Neuronal stem cell (in vitro differentiated cells): ENCODE measurements around the gene DMRTB1.
A peak's percentile ranks its signal among the peaks of the same experiment; 100 is the strongest.

ENCODE experiments used
- DNase-seq: peaks from one replicate; pipeline ENCODE4 v3.0.0-alpha.2; 2013; ENCODE audit warnings: low spot score
- H2AFZ ChIP-seq: one replicate; pipeline ENCODE4 v1.6.1; 2013; ENCODE audit warnings: mild to moderate bottlenecking, low read length, inconsistent platforms
- H2AK5ac ChIP-seq: 2 replicates; pipeline ENCODE4 v1.6.1; 2013; ENCODE audit warnings: low read depth, mild to moderate bottlenecking, inconsistent platforms, low read length, moderate library complexity, mixed read lengths
- H2BK120ac ChIP-seq: 2 replicates; pipeline ENCODE4 v1.6.1; 2013; ENCODE audit warnings: low read depth, mild to moderate bottlenecking, inconsistent platforms, low read length, moderate library complexity, mixed read lengths
- H2BK12ac ChIP-seq: one replicate; pipeline ENCODE4 v1.6.1; 2013; ENCODE audit warnings: low read length, inconsistent platforms
- H2BK15ac ChIP-seq: 2 replicates; pipeline ENCODE4 v1.6.1; 2013; ENCODE audit warnings: mild to moderate bottlenecking, low read length, inconsistent platforms, mixed read lengths
- H2BK5ac ChIP-seq: one replicate; pipeline ENCODE4 v1.6.1; 2013; ENCODE audit warnings: inconsistent platforms, mild to moderate bottlenecking, low read length, moderate library complexity
- H3K14ac ChIP-seq: one replicate; pipeline ENCODE4 v1.6.1; 2013; ENCODE audit warnings: low read length, inconsistent platforms
- H3K18ac ChIP-seq: 2 replicates; pipeline ENCODE4 v1.6.1; 2013; ENCODE audit warnings: low read length, inconsistent platforms
- H3K23ac ChIP-seq: 2 replicates; pipeline ENCODE4 v1.6.1; 2013; ENCODE audit warnings: low read depth, mild to moderate bottlenecking, mixed read lengths, low read length, inconsistent platforms; ENCODE audit not compliant: poor library complexity
- H3K27ac ChIP-seq: replicated peaks from 3 replicates; pipeline ENCODE4 v1.5.1; 2013; ENCODE audit warnings: low read length, inconsistent platforms
- H3K27me3 ChIP-seq, 3 experiments: 2 replicates each; pipeline ENCODE4 v1.6.1; 2013; ENCODE audit warnings: low read length in 3 of 3, mild to moderate bottlenecking in 2 of 3, inconsistent platforms in 1 of 3, low read depth in 1 of 3, mixed read lengths in 1 of 3, moderate library complexity in 1 of 3; ENCODE audit not compliant: control insufficient read depth in 3 of 3, insufficient read depth in 3 of 3
- H3K36me3 ChIP-seq, 2 donors: replicated peaks in 1 of 2; 2 replicates each; pipeline ENCODE4 v1.6.1; 2013; ENCODE audit warnings: low read length in 2 of 2; ENCODE audit not compliant: control insufficient read depth in 2 of 2, insufficient read depth in 2 of 2
- H3K4ac ChIP-seq: 2 replicates; pipeline ENCODE4 v1.6.1; 2013; ENCODE audit warnings: inconsistent platforms, mild to moderate bottlenecking, low read length, moderate library complexity
- H3K4me1 ChIP-seq, 2 donors: 1 replicate in 1 of 2; 2 replicates in 1 of 2; pipeline ENCODE4 v1.6.1; 2013; ENCODE audit warnings: low read length in 2 of 2, low read depth in 1 of 2; ENCODE audit not compliant: control insufficient read depth in 2 of 2, insufficient read depth in 1 of 2
- H3K4me2 ChIP-seq: one replicate; pipeline ENCODE4 v1.6.1; 2013; ENCODE audit warnings: mild to moderate bottlenecking, low read length, inconsistent platforms; ENCODE audit not compliant: insufficient read depth, poor library complexity, severe bottlenecking
- H3K4me3 ChIP-seq, 2 donors: 2 replicates each; pipeline ENCODE4 v1.5.1; 2013; ENCODE audit warnings: low read length in 2 of 2, mild to moderate bottlenecking in 2 of 2, inconsistent platforms in 1 of 2, moderate library complexity in 1 of 2
- H3K79me1 ChIP-seq: one replicate; pipeline ENCODE4 v1.6.1; 2013; ENCODE audit warnings: low read depth, mild to moderate bottlenecking, inconsistent platforms, low read length, moderate library complexity
- H3K9ac ChIP-seq: one replicate; pipeline ENCODE4 v1.6.1; 2013; ENCODE audit warnings: mild to moderate bottlenecking, low read depth, low read length, inconsistent platforms; ENCODE audit not compliant: poor library complexity
- H3K9me3 ChIP-seq, 2 donors: replicated peaks in 1 of 2; 2 replicates each; pipeline versions ENCODE3 to v1.6.1; 2013; ENCODE audit warnings: low read length in 2 of 2, mild to moderate bottlenecking in 2 of 2, inconsistent platforms in 1 of 2, low read depth in 1 of 2, mixed read lengths in 1 of 2, moderate library complexity in 1 of 2; ENCODE audit not compliant: control insufficient read depth in 2 of 2, insufficient read depth in 1 of 2
- H4K8ac ChIP-seq: one replicate; pipeline ENCODE4 v1.6.1; 2013; ENCODE audit warnings: low read depth, mild to moderate bottlenecking, inconsistent platforms, low read length, moderate library complexity
- H4K91ac ChIP-seq: one replicate; pipeline ENCODE4 v1.6.1; 2013; ENCODE audit warnings: low read length, low read depth, mild to moderate bottlenecking, inconsistent platforms; ENCODE audit not compliant: poor library complexity
- WGBS, 2 donors: extraction: QIAGEN DNeasy Blood & Tissue Kit; methylation state at CpG; one replicate each; pipeline ENCODE4 v1.1.7; 2013; ENCODE audit warnings: missing lambda C conversion rate in 2 of 2, mixed read lengths in 1 of 2; ENCODE audit not compliant: insufficient read length in 2 of 2, insufficient replicate concordance in 1 of 2; ENCODE audit errors: extremely low coverage in 2 of 2; 5-methylcytosine and 5-hydroxymethylcytosine counted together

The DMRTB1 gene

DNA sequence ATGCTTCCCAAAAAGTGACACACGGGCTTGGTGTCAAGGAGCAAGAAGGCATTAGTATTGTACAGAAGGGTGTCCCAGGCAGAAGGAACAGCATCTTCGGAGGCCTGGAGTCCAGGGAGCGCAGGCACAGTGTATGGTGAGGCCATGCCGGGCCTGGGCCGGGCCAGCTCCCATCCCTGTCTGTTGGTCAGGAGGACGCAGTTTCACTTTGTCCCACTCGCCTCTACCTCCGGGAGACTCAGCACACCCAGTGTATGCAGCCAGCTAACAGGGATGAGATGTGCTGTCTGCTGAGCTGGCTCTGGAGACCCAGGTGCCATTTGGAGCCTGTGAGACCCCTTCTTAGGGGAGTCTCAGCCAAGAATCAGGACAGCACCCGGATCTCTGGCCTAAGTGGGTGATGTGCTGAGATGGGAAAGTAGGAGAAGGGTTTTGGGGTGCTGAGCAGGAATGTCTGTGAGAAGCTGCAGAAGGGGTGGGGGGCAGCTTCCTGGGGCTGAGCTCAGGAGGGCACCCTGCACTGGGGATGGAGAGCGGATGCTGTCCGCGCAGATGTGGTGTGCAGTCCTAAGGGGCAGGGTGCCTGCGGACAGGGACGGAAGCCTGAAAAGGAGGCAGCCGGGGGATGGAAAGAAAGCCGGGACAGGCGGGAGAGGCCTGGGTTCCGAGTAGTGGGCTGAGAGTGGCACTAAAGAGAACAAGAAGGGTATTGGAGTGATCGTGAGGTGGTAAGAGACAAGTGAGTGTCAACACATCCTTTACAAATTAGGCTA, 25.7 kb downstream of the DMRTB1 start:
- Histone ChIP-seq H3K79me1 (no peaks in the 10 kb centered on the region), H2BK15ac (no peak overlapping the region), H4K91ac (no peak overlapping the region), H3K27me3 (peaks cover 0 to 44% (median 0%) of the 10 kb centered on the region in 3 experiments), H2AK5ac (peak overlapping the region; percentile 72), H3K4me3 (no peak overlapping the region), H3K4ac (no peak overlapping the region), H2BK12ac (peak overlapping the region; percentile 24), H3K4me1 (peaks cover 0 to 2% of the 10 kb centered on the region in 2 donors), H3K27ac (no peak overlapping the region), H2BK120ac (no peak overlapping the region), H4K8ac (peak overlapping the region; percentile 70), H3K4me2 (no peak overlapping the region), H3K14ac (no peak overlapping the region), H3K36me3 (no peaks in the 10 kb centered on the region), H3K18ac (peak overlapping the region; percentile 17), H2BK5ac (peak overlapping the region; percentile 16), H3K9ac (peak overlapping the region; percentile 53), H3K9me3 (no peaks in the 10 kb centered on the region), H3K23ac (no peak overlapping the region), H2AFZ (peak overlapping the region; percentile 27)
- no CpG with 5 or more reads among the region's 19 CpGs for WGBS, 2 donors
- no peak for DNase-seq

DNA sequence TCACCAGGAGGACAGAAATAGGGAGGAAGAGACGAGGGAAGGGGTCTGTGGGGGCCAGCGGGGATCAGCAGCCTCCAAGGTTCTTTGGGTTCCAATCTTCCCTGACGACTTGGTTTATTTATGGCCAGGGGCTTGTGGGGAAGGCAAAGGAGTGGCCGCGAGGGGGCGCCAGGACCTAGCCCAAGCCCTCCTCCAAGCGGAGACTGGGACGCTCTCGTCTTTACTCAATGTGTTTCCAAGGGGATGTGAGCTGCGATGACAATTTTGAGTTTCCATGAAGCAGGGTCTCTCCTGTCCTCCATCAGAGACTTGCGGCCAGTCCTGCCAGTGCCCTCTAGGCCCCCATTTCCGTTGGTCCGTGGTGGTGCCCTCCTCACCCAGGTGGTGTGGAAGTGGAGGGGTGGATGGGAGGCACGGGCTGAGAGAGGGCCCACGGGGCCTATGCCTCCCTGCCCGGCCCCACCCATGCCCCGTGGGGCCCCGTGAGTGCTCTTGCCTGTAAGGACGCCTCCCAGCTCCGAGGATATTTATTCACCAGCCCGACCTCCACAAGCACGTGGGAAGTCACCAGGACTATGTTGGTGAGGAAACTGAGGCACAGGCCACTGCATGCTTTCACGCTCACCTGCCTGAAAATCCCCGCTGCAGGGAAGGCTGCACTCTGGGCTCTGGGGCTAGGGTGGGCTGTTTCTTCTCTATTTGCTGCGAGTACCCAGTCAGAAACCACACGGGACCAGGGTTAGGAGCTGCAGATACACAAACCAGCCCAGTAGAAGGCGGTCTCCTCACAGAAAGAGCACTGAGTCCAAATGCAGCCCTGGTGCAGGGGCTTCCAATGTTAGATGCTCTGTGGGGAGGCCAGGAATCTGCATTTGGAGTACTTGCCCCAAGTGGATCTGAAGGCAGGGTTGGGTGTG, 26.5 kb downstream of the DMRTB1 start:
- Histone ChIP-seq H3K4me1 (peaks cover 0 to 2% of the 10 kb centered on the region in 2 donors), H2AK5ac (peak overlapping the region; percentile 72), H3K9ac (peak overlapping the region; percentile 22), H2AFZ (peak overlapping the region; percentile 27), H3K79me1 (no peaks in the 10 kb centered on the region), H2BK15ac (peak overlapping the region; percentile 82), H3K4ac (peak overlapping the region; percentile 70), H3K9me3 (no peaks in the 10 kb centered on the region), H3K18ac (peak overlapping the region; percentile 84), H4K91ac (no peak overlapping the region), H3K4me3 (no peak overlapping the region), H3K36me3 (no peaks in the 10 kb centered on the region), H2BK5ac (peak overlapping the region; percentile 43), H3K27me3 (peaks cover 0 to 44% (median 0%) of the 10 kb centered on the region in 3 experiments), H2BK12ac (peak overlapping the region; percentile 76), H3K27ac (no peak overlapping the region), H3K14ac (no peak overlapping the region), H3K4me2 (no peak overlapping the region), H4K8ac (no peak overlapping the region), H3K23ac (peak overlapping the region; percentile 76), H2BK120ac (no peak overlapping the region)
- no CpG with 5 or more reads among the region's 27 CpGs for whole genome bisulfite sequencing, 2 donors
- DNase-seq: peak; percentile 83

DNA sequence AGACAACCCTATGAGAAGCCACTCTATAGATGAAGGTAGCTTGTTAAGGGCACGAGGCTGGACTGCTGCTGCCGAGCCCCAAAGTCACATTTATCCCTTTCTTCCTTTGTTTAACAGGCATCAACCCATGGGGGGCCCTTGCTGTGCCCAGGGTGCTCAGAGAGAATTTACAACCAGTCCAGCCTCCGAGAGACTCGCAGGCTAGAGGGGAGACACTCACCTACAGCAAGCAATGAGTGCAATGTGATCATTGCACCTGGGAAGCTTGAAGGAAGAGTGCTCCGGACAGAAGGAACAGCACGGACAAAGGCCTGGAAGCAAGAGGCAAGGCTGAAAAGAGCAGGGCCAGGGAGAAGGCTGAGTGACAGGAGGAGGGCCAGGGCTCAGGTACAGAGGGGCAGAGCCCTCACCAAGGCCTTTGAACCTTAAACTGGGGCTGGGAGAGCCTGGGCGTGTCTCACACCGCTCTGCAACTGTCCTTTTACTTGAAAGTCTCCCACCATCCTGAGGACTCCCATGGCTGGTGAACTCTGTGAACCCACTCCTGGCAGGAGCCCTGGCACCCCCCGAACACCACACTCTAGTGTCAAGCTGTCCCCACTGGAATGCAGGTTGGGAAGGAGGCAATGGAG, 27.3 kb downstream of the DMRTB1 start:
- WGBS, 2 donors: no CpG with 5 or more reads among the region's 9 CpGs

More for the DNA sequence above, 27.3 kb downstream of the DMRTB1 start:
- Histone ChIP-seq H2BK15ac (peak overlapping the region; percentile 82), H3K18ac (peak overlapping the region; percentile 6), H4K8ac (no peak overlapping the region), H3K27me3 (peaks cover 0 to 42% (median 0%) of the 10 kb centered on the region in 3 experiments), H2AK5ac (peak overlapping the region; percentile 34), H3K27ac (no peak overlapping the region), H3K4ac (no peak overlapping the region), H2BK120ac (no peak overlapping the region), H3K9me3 (peaks cover 0 to 2% of the 10 kb centered on the region in 2 donors), H4K91ac (peak overlapping the region; percentile 80), H3K4me2 (no peak overlapping the region), H3K9ac (no peak overlapping the region), H3K4me3 (no peak overlapping the region), H2BK12ac (no peak overlapping the region), H2AFZ (no peak overlapping the region), H3K23ac (no peak overlapping the region), H3K4me1 (peaks cover 0 to 2% of the 10 kb centered on the region in 2 donors), H2BK5ac (no peak overlapping the region), H3K14ac (peak overlapping the region; percentile 14), H3K79me1 (no peaks in the 10 kb centered on the region), H3K36me3 (no peaks in the 10 kb centered on the region)
- no peak for DNase-seq
